GM21529 (cell line): ENCODE results near the gene GRM7.
"Not testable (repeated sequence)": the region's sequence is repeated elsewhere in the genome, so short reads cannot be mapped to it uniquely, and the experiment has no call there.

Experiments
- ATAC-seq: cut with Tn5 transposase; IDR thresholded peaks from one replicate; pipeline ENCODE4 v1.9.1; 2021; ENCODE audit not compliant: unreplicated experiment

The GRM7 gene

GRCh38 chr3:6860954-6861624, at the start of gene GRM7:
GRM7 (plus strand) TSS chr3:6861115.
- no peak for ATAC-seq

GRCh38 chr3:6821411-6821810, 39.5 kb upstream of the GRM7 start:
- no peak for ATAC-seq

- no peak for ATAC-seq
These were observed 35.4 kb upstream of the GRM7 start for GRCh38 chr3:6825524-6825923.

- ATAC-seq, result no peak
These were observed 33.5 kb upstream of the GRM7 start for GRCh38 chr3:6827453-6827852.

GRCh38 chr3:6844723-6845122, 16.2 kb upstream of the GRM7 start:
- no peak for ATAC-seq

- ATAC-seq, result no peak
These were observed 6.7 kb upstream of the GRM7 start for GRCh38 chr3:6854184-6854583.

GRCh38 chr3:6857510-6857909, 3.4 kb upstream of the GRM7 start:
- no peak for ATAC-seq

- no peak for ATAC-seq
These were observed 564 bp upstream of the GRM7 start for GRCh38 chr3:6860149-6860953.

GRCh38 chr3:6861625-6862000, 698 bp downstream of the GRM7 start:
- no peak for ATAC-seq

GRCh38 chr3:6862041-6862879, 1.3 kb downstream of the GRM7 start:
- no peak for ATAC-seq

GRCh38 chr3:6862880-6863195, 1.9 kb downstream of the GRM7 start:
- ATAC-seq, result no peak

- no peak for ATAC-seq
These were observed 6.4 kb downstream of the GRM7 start for GRCh38 chr3:6867269-6867668.

GRCh38 chr3:6878731-6879130, 17.8 kb downstream of the GRM7 start:
- no peak for ATAC-seq

- ATAC-seq, result no peak
These were observed 51.3 kb downstream of the GRM7 start for GRCh38 chr3:6912240-6912639.

- no peak for ATAC-seq
These were observed 55.0 kb downstream of the GRM7 start for GRCh38 chr3:6915898-6916297.

- ATAC-seq, result no peak
These were observed 60.2 kb downstream of the GRM7 start for GRCh38 chr3:6921066-6921465.

- no peak for ATAC-seq
These were observed 61.0 kb downstream of the GRM7 start for GRCh38 chr3:6921876-6922275.

GRCh38 chr3:6928064-6928463, 67.1 kb downstream of the GRM7 start:
- no peak for ATAC-seq

- ATAC-seq, result no peak
These were observed 69.0 kb downstream of the GRM7 start for GRCh38 chr3:6929918-6930317.

GRCh38 chr3:6935418-6935817, 74.5 kb downstream of the GRM7 start:
- ATAC-seq, result not testable (repeated sequence)

GRCh38 chr3:6935970-6936369, 75.1 kb downstream of the GRM7 start:
- ATAC-seq, result no peak

GRCh38 chr3:6962801-6963200, 101.9 kb downstream of the GRM7 start:
- no peak for ATAC-seq
